WTC11 (cell line): ENCODE measurements around the gene ZNF333. TPM values are rescaled to one million over a fixed set of nuclear protein-coding genes. Genes with fewer than 3 reads are reported as not detected.

Source experiments
- ATAC-seq: fragments of 200-7000 bp; cut with Tn5 transposase; 2 replicates; pipeline ENCODE4 v1.10.0; 2021; ENCODE audit warnings: mild to moderate bottlenecking, moderate library complexity
- CTCF ChIA-PET: fragments of 300-600 bp; sonication (Branson Sonifier 250); formaldehyde crosslinking; loops from one replicate; lab custom pipeline; 2021; ENCODE audit warnings: antibody characterized with exemption; lab: Charles Lee
- POLR2A ChIA-PET: fragments of 350-600 bp; sonication (Branson Sonifier 250); formaldehyde crosslinking; loops from one replicate; lab custom pipeline; 2021; ENCODE audit warnings: antibody characterized with exemption; lab: Charles Lee
- DNase-seq: peaks from one replicate; pipeline ENCODE4 v3.0.0; 2021; ENCODE audit warnings: low spot score
- H3K27ac Mint-ChIP-seq: 2 replicates; pipeline ENCODE4 v1.8.0; 2021; ENCODE audit warnings: mixed read lengths
- H3K27me3 Mint-ChIP-seq: 2 replicates; pipeline ENCODE4 v1.8.0; 2021; ENCODE audit warnings: low read depth, mild to moderate bottlenecking, moderate library complexity, mixed read lengths
- H3K36me3 Mint-ChIP-seq: 2 replicates; pipeline ENCODE4 v1.8.0; 2021; ENCODE audit warnings: mixed read lengths
- H3K4me1 Mint-ChIP-seq: 2 replicates; pipeline ENCODE4 v1.8.0; 2022; ENCODE audit warnings: mixed read lengths
- H3K4me3 Mint-ChIP-seq: 2 replicates; pipeline ENCODE4 v1.8.0; 2021; ENCODE audit warnings: mild to moderate bottlenecking, moderate library complexity, mixed read lengths
- H3K9me3 Mint-ChIP-seq: 2 replicates; pipeline ENCODE4 v1.8.0; 2021; ENCODE audit warnings: mixed read lengths
- AR ChIP-seq: fragments of 250-450 bp; sonication (Bioruptor Pico); IDR thresholded peaks from 2 replicates; pipeline ENCODE4 v1.9.0; 2021; ENCODE audit warnings: mild to moderate bottlenecking
- CREB1 ChIP-seq: sonication (generic); formaldehyde crosslinking; IDR thresholded peaks from 2 replicates; pipeline ENCODE4 v1.8.0; 2023; ENCODE audit warnings: mild to moderate bottlenecking, missing genetic modification reagents
- EMX1 ChIP-seq: fragments of 250-450 bp; sonication (Bioruptor Pico); IDR thresholded peaks from 2 replicates; pipeline ENCODE4 v1.8.0; 2021; ENCODE audit warnings: mild to moderate bottlenecking
- ERG ChIP-seq: fragments of 250-450 bp; sonication (Bioruptor Pico); IDR thresholded peaks from 2 replicates; pipeline ENCODE4 v1.8.0; 2021; ENCODE audit warnings: mild to moderate bottlenecking
- ETV6 ChIP-seq: sonication (generic); formaldehyde crosslinking; IDR thresholded peaks from 2 replicates; pipeline ENCODE4 v1.8.1; 2022; ENCODE audit warnings: mild to moderate bottlenecking, missing genetic modification reagents
- GABPB1 ChIP-seq: sonication (generic); formaldehyde crosslinking; IDR thresholded peaks from 2 replicates; pipeline ENCODE4 v1.8.1; 2023; ENCODE audit warnings: mild to moderate bottlenecking, missing genetic modification reagents
- JAZF1 ChIP-seq: fragments of 250-450 bp; sonication (Bioruptor Pico); IDR thresholded peaks from 2 replicates; pipeline ENCODE4 v1.9.0; 2021; ENCODE audit warnings: moderate library complexity, mild to moderate bottlenecking, inconsistent platforms
- MYBL2 ChIP-seq: sonication (generic); formaldehyde crosslinking; IDR thresholded peaks from 2 replicates; pipeline ENCODE4 v1.8.1; 2023; ENCODE audit warnings: mild to moderate bottlenecking, moderate library complexity, missing genetic modification reagents
- OVOL2 ChIP-seq: fragments of 250-450 bp; sonication (Bioruptor Pico); IDR thresholded peaks from 2 replicates; pipeline ENCODE4 v1.9.0; 2021; ENCODE audit warnings: mild to moderate bottlenecking, borderline replicate concordance
- SOX15 ChIP-seq: fragments of 250-450 bp; sonication (Bioruptor Pico); IDR thresholded peaks from 2 replicates; pipeline ENCODE4 v1.9.0; 2021; ENCODE audit warnings: mild to moderate bottlenecking
- STAT6 ChIP-seq: sonication (generic); formaldehyde crosslinking; conservative IDR thresholded peaks from 2 replicates; pipeline ENCODE4 v1.8.1; 2023; ENCODE audit warnings: mild to moderate bottlenecking, low read depth, missing genetic modification reagents, moderate library complexity
- ZBTB21 ChIP-seq: sonication (generic); formaldehyde crosslinking; IDR thresholded peaks from 2 replicates; pipeline ENCODE4 v1.8.1; 2023; ENCODE audit warnings: mild to moderate bottlenecking, missing genetic modification reagents, borderline replicate concordance
- ZNF396 ChIP-seq: fragments of 250-450 bp; sonication (Bioruptor Pico); IDR thresholded peaks from 2 replicates; pipeline ENCODE4 v1.8.0; 2021; ENCODE audit warnings: mild to moderate bottlenecking, moderate library complexity, borderline replicate concordance
- total RNA-seq: library from RNA; stranded (reverse); gene quantifications from 3 replicates; pipeline ENCODE4 v1.2.3, GENCODE V29; 2021
- TF ChIP-seq, protein P1 (sequence below): sonication (generic); formaldehyde crosslinking; IDR thresholded peaks from 2 replicates; pipeline ENCODE4 v1.8.1; 2023; ENCODE audit warnings: mild to moderate bottlenecking, missing genetic modification reagents
- TF ChIP-seq, protein P2 (sequence below): sonication (generic); formaldehyde crosslinking; IDR thresholded peaks from 2 replicates; pipeline ENCODE4 v1.8.0; 2022; ENCODE audit warnings: mild to moderate bottlenecking, missing genetic modification reagents
- TF ChIP-seq, protein P3 (sequence below): sonication (generic); formaldehyde crosslinking; IDR thresholded peaks from 2 replicates; pipeline ENCODE4 v1.8.0; 2023; ENCODE audit warnings: missing genetic modification reagents
- TF ChIP-seq, protein P4 (sequence below): sonication (generic); formaldehyde crosslinking; IDR thresholded peaks from 2 replicates; pipeline ENCODE4 v1.8.0; 2022; ENCODE audit warnings: mild to moderate bottlenecking, missing genetic modification reagents
- TF ChIP-seq, protein P5 (sequence below): sonication (generic); formaldehyde crosslinking; IDR thresholded peaks from 2 replicates; pipeline ENCODE4 v1.8.1; 2022; ENCODE audit warnings: low read depth, mild to moderate bottlenecking, moderate library complexity, missing genetic modification reagents, borderline replicate concordance

The ZNF333 gene
- total RNA-seq, 1 experiment from 2014 or later, result 16.2 TPM

- TF ChIP-seq, protein P1, sequence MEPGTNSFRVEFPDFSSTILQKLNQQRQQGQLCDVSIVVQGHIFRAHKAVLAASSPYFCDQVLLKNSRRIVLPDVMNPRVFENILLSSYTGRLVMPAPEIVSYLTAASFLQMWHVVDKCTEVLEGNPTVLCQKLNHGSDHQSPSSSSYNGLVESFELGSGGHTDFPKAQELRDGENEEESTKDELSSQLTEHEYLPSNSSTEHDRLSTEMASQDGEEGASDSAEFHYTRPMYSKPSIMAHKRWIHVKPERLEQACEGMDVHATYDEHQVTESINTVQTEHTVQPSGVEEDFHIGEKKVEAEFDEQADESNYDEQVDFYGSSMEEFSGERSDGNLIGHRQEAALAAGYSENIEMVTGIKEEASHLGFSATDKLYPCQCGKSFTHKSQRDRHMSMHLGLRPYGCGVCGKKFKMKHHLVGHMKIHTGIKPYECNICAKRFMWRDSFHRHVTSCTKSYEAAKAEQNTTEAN (CRISPR knock-in tag), result no peak
These were observed 29.9 kb upstream of the ZNF333 start (continued) for GRCh38 chr19:14659874-14660489.

- TF ChIP-seq, protein P2, sequence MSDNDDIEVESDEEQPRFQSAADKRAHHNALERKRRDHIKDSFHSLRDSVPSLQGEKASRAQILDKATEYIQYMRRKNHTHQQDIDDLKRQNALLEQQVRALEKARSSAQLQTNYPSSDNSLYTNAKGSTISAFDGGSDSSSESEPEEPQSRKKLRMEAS (CRISPR knock-in tag), result no peak
- TF ChIP-seq GABPB1 (CRISPR knock-in tag) (no peak), CREB1 (CRISPR knock-in tag) (no peak), ZNF396 (CRISPR knock-in tag) (no peak), ERG (CRISPR knock-in tag) (no peak), ZBTB21 (CRISPR knock-in tag) (no peak), OVOL2 (CRISPR knock-in tag) (no peak), MYBL2 (CRISPR knock-in tag) (no peak), AR (CRISPR knock-in tag) (no peak), JAZF1 (CRISPR knock-in tag) (no peak), EMX1 (CRISPR knock-in tag) (no peak), STAT6 (CRISPR knock-in tag) (no peak), SOX15 (CRISPR knock-in tag) (no peak), ETV6 (CRISPR knock-in tag) (no peak)
- TF ChIP-seq, protein P3, sequence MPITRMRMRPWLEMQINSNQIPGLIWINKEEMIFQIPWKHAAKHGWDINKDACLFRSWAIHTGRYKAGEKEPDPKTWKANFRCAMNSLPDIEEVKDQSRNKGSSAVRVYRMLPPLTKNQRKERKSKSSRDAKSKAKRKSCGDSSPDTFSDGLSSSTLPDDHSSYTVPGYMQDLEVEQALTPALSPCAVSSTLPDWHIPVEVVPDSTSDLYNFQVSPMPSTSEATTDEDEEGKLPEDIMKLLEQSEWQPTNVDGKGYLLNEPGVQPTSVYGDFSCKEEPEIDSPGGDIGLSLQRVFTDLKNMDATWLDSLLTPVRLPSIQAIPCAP (CRISPR knock-in tag), result no peak
- TF ChIP-seq, protein P4, sequence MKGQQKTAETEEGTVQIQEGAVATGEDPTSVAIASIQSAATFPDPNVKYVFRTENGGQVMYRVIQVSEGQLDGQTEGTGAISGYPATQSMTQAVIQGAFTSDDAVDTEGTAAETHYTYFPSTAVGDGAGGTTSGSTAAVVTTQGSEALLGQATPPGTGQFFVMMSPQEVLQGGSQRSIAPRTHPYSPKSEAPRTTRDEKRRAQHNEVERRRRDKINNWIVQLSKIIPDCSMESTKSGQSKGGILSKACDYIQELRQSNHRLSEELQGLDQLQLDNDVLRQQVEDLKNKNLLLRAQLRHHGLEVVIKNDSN, result no peak
- TF ChIP-seq, protein P5, sequence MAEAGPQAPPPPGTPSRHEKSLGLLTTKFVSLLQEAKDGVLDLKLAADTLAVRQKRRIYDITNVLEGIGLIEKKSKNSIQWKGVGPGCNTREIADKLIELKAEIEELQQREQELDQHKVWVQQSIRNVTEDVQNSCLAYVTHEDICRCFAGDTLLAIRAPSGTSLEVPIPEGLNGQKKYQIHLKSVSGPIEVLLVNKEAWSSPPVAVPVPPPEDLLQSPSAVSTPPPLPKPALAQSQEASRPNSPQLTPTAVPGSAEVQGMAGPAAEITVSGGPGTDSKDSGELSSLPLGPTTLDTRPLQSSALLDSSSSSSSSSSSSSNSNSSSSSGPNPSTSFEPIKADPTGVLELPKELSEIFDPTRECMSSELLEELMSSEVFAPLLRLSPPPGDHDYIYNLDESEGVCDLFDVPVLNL, result no peak
- Mint-ChIP-seq H3K36me3 (no peaks in the 10 kb centered on the region), H3K9me3 (no peaks in the 10 kb centered on the region), H3K27me3 (0 out of 2 replicates have a peak, but pooled peaks cover 1% of the 10 kb centered on the region), H3K27ac (peak overlapping the region; percentile 34; the same call in 1 of the 2 replicates), H3K4me1 (no peaks in the 10 kb centered on the region), H3K4me3 (no peak overlapping the region)
- ATAC-seq, result no peak
- ChIA-PET POLR2A (no interaction called here), CTCF (interaction anchor here (0.6 kb wide), 1 partner anchor 1730 kb away, joined by 3 read pairs; no protein-coding TSS in a partner anchor)
- DNase-seq, result no peak
These were observed 28.4 kb upstream of the ZNF333 start for GRCh38 chr19:14661372-14661924.
